HepG2 (cell line): ENCODE measurements around the gene RCOR1. TPM values are rescaled to one million over a fixed set of nuclear protein-coding genes. Genes with fewer than 3 reads are reported as not detected.

ENCODE experiments used
- ARNTL ChIP-seq: sonication (generic); formaldehyde crosslinking; IDR thresholded peaks from 2 replicates; pipeline ENCODE4 v1.4.0; 2020; ENCODE audit warnings: mild to moderate bottlenecking, missing genetic modification reagents
- ATF1 ChIP-seq: IDR thresholded peaks from 2 replicates; pipeline ENCODE4 v1.6.1; 2016; ENCODE audit warnings: mild to moderate bottlenecking, control low read depth
- KDM1A ChIP-seq: IDR thresholded peaks from 2 replicates; pipeline ENCODE4 v1.6.1; 2016; ENCODE audit warnings: missing compliant biosample characterization
- MYC ChIP-seq: sonication (generic); formaldehyde crosslinking; IDR thresholded peaks from 2 replicates; pipeline ENCODE4 v1.9.0; 2021; ENCODE audit warnings: missing genetic modification reagents, borderline replicate concordance
- NCOA2 ChIP-seq: sonication (generic); formaldehyde crosslinking; IDR thresholded peaks from 2 replicates; pipeline ENCODE4 v1.8.0; 2022; ENCODE audit warnings: inconsistent platforms
- POLR2A ChIP-seq, 2 experiments: IDR thresholded peaks; 2 replicates each; pipeline ENCODE4 v1.6.1; 2011; ENCODE audit warnings: low read depth in 2 of 2, low read length in 2 of 2, mild to moderate bottlenecking in 1 of 2, moderate library complexity in 1 of 2; ENCODE audit not compliant: insufficient read depth in 1 of 2
- RCOR2 ChIP-seq: IDR thresholded peaks from 2 replicates; pipeline ENCODE4 v1.6.1; 2016; ENCODE audit warnings: missing biosample characterization, missing genetic modification reagents
- ZFP41 ChIP-seq: sonication (generic); formaldehyde crosslinking; IDR thresholded peaks from 2 replicates; pipeline ENCODE4 v1.4.0; 2020; ENCODE audit warnings: mild to moderate bottlenecking, missing genetic modification reagents, borderline replicate concordance
- polyA plus RNA-seq, 8 experiments: library from polyadenylated mRNA; depleted of rRNA in 3 of 8; stranded (reverse) in 7 of 8; unstranded in 1 of 8; fragments of >200 nt; fragmentation: Illumina TruSeq in 4 of 8; extraction: Trizol in 4 of 8; gene quantifications; 2 replicates each; pipeline versions ENCODE4 v1.2.1 to v1.2.3, GENCODE V29; 2011 to 2016; ENCODE audit warnings: low read depth in 4 of 8, missing spikeins in 1 of 8, mixed read lengths in 1 of 8; ENCODE audit not compliant: insufficient read depth in 1 of 8
- total RNA-seq, 5 experiments: library from RNA; depleted of rRNA; stranded (reverse); fragments of >200 nt; fragmentation: Illumina TruSeq; extraction: Trizol; gene quantifications; 2 replicates each; pipeline ENCODE4 v1.2.3, GENCODE V29; 2016; ENCODE audit warnings: low read depth in 1 of 5
- TF ChIP-seq, protein P1 (sequence below): sonication (generic); formaldehyde crosslinking; IDR thresholded peaks from 2 replicates; pipeline ENCODE4 v1.8.0; 2022; ENCODE audit warnings: mild to moderate bottlenecking, missing genetic modification reagents
- TF ChIP-seq, protein P2 (sequence below): sonication (generic); formaldehyde crosslinking; IDR thresholded peaks from 2 replicates; pipeline ENCODE4 v1.4.0; 2020; ENCODE audit warnings: missing genetic modification reagents; ENCODE audit errors: not compliant biosample characterization
- TF ChIP-seq, protein P3 (sequence below): sonication (generic); formaldehyde crosslinking; IDR thresholded peaks from 2 replicates; pipeline ENCODE4 v1.9.0; 2021; ENCODE audit warnings: missing genetic modification reagents, borderline replicate concordance
- TF ChIP-seq, protein P4 (sequence below): sonication (generic); formaldehyde crosslinking; IDR thresholded peaks from 2 replicates; pipeline ENCODE4 v1.4.0; 2020; ENCODE audit warnings: mild to moderate bottlenecking, missing genetic modification reagents
- TF ChIP-seq, protein P5 (sequence below), 2 experiments: fragments of 450-650 bp in 1 of 2; sonication (generic) in 1 of 2; formaldehyde crosslinking in 1 of 2; IDR thresholded peaks; 2 replicates each; pipeline versions ENCODE4 v1.6.1 to v1.8.0; 2016 to 2022; ENCODE audit warnings: antibody characterized with exemption in 1 of 2, mild to moderate bottlenecking in 1 of 2, missing genetic modification reagents in 1 of 2

Gene RCOR1
- total and polyA plus RNA-seq, 2 of the 13 experiments (the other 11 are each of a cell fraction or from before 2014, with no cell fraction given), result 10.2 to 11.1 TPM

DNA sequence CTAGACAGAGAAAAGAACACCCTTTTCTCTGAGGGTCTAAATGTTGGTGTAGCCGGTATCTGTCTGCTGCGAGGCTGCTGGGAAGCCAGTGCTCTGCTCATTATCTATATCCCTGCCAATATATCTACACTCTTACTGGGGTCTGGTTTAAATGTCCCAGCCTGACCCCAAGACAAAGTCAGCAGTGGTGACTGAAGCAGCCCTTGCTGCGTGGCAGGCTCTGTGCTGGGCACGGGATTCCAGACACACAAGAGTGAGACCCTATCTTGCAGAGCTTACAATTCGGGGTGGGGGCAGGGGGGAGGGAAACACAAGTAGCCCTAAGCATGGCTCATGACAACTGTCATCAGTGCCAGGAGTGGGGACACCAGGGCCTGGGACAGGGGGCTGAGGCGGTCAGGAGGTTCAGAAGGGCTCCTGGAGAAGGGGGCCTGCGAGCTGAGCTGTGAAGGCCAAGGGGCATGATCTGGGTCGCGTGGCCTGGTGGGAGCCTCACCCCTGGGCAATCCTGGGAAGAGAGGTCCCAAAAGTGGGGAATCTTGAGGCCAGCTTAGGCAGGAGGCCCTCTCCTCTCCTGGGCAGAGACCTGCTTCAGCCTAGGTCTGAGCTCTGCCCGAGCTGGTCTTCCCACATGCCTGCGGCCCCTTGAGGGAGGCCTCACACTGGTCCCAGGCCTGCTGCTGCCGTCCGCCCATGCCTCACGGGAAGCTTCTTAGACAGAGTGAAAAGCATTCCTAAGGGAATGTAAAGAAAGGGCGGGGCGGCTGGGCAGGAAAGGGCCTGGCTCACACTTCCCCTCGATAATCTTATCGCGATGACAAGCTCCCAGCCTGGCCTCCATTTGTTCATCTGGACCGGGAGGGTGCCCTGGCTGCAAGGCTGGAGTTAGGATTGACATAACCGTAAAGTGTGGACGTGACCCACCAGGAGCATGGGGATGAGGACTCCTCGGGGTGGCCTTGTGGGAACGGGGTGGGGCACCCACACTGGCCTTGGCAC lies 7.3 kb upstream of the RCOR1 start (continued):
- TF ChIP-seq, protein P1, sequence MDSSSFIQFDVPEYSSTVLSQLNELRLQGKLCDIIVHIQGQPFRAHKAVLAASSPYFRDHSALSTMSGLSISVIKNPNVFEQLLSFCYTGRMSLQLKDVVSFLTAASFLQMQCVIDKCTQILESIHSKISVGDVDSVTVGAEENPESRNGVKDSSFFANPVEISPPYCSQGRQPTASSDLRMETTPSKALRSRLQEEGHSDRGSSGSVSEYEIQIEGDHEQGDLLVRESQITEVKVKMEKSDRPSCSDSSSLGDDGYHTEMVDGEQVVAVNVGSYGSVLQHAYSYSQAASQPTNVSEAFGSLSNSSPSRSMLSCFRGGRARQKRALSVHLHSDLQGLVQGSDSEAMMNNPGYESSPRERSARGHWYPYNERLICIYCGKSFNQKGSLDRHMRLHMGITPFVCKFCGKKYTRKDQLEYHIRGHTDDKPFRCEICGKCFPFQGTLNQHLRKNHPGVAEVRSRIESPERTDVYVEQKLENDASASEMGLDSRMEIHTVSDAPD, result no peak
- no peak; the same call in 1 of the 2 replicates for TF ChIP-seq MYC (CRISPR knock-in tag)
- no peak for TF ChIP-seq KDM1A (CRISPR knock-in tag)
- TF ChIP-seq, protein P2, sequence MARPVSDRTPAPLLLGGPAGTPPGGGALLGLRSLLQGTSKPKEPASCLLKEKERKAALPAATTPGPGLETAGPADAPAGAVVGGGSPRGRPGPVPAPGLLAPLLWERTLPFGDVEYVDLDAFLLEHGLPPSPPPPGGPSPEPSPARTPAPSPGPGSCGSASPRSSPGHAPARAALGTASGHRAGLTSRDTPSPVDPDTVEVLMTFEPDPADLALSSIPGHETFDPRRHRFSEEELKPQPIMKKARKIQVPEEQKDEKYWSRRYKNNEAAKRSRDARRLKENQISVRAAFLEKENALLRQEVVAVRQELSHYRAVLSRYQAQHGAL (CRISPR knock-in tag), result no peak
- TF ChIP-seq NCOA2, result no peak
- no peak for TF ChIP-seq POLR2A (IDR thresholded peaks at IDR 0.05; ENCODE audit: insufficient read depth in 1 of 2, low read depth in 2 of 2, low read length in 2 of 2)
- no peak for TF ChIP-seq ATF1 (CRISPR knock-in tag)
- TF ChIP-seq, protein P3, sequence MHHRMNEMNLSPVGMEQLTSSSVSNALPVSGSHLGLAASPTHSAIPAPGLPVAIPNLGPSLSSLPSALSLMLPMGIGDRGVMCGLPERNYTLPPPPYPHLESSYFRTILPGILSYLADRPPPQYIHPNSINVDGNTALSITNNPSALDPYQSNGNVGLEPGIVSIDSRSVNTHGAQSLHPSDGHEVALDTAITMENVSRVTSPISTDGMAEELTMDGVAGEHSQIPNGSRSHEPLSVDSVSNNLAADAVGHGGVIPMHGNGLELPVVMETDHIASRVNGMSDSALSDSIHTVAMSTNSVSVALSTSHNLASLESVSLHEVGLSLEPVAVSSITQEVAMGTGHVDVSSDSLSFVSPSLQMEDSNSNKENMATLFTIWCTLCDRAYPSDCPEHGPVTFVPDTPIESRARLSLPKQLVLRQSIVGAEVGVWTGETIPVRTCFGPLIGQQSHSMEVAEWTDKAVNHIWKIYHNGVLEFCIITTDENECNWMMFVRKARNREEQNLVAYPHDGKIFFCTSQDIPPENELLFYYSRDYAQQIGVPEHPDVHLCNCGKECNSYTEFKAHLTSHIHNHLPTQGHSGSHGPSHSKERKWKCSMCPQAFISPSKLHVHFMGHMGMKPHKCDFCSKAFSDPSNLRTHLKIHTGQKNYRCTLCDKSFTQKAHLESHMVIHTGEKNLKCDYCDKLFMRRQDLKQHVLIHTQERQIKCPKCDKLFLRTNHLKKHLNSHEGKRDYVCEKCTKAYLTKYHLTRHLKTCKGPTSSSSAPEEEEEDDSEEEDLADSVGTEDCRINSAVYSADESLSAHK (CRISPR knock-in tag), result no peak
- TF ChIP-seq, protein P4, sequence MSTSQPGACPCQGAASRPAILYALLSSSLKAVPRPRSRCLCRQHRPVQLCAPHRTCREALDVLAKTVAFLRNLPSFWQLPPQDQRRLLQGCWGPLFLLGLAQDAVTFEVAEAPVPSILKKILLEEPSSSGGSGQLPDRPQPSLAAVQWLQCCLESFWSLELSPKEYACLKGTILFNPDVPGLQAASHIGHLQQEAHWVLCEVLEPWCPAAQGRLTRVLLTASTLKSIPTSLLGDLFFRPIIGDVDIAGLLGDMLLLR, result no peak
- no peak for TF ChIP-seq ZFP41
- TF ChIP-seq, protein P5, sequence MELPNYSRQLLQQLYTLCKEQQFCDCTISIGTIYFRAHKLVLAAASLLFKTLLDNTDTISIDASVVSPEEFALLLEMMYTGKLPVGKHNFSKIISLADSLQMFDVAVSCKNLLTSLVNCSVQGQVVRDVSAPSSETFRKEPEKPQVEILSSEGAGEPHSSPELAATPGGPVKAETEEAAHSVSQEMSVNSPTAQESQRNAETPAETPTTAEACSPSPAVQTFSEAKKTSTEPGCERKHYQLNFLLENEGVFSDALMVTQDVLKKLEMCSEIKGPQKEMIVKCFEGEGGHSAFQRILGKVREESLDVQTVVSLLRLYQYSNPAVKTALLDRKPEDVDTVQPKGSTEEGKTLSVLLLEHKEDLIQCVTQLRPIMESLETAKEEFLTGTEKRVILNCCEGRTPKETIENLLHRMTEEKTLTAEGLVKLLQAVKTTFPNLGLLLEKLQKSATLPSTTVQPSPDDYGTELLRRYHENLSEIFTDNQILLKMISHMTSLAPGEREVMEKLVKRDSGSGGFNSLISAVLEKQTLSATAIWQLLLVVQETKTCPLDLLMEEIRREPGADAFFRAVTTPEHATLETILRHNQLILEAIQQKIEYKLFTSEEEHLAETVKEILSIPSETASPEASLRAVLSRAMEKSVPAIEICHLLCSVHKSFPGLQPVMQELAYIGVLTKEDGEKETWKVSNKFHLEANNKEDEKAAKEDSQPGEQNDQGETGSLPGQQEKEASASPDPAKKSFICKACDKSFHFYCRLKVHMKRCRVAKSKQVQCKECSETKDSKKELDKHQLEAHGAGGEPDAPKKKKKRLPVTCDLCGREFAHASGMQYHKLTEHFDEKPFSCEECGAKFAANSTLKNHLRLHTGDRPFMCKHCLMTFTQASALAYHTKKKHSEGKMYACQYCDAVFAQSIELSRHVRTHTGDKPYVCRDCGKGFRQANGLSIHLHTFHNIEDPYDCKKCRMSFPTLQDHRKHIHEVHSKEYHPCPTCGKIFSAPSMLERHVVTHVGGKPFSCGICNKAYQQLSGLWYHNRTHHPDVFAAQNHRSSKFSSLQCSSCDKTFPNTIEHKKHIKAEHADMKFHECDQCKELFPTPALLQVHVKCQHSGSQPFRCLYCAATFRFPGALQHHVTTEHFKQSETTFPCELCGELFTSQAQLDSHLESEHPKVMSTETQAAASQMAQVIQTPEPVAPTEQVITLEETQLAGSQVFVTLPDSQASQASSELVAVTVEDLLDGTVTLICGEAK (IDR thresholded peaks at IDR 0.05), result no peak
- TF ChIP-seq, protein P5 (CRISPR knock-in tag; IDR thresholded peaks at IDR 0.05), result no peak
- no peak for TF ChIP-seq RCOR2 (CRISPR knock-in tag)
- no peak for TF ChIP-seq ARNTL (CRISPR knock-in tag)
